Tibial nerve (tissue), 4 donors: ENCODE results near the gene TTC33.

Source experiments
- CTCF ChIP-seq, 5 experiments: fragments of 200-600 bp in 3 of 5; fragments of 450-650 bp in 2 of 5; sonication (generic) in 3 of 5; IDR thresholded peaks; one replicate each; pipeline ENCODE4 v1.5.1; 2016 to 2019; ENCODE audit warnings: antibody characterized with exemption in 5 of 5, mild to moderate bottlenecking in 3 of 5, moderate library complexity in 2 of 5
- EP300 ChIP-seq, 2 donors: sonication (generic); formaldehyde crosslinking; IDR thresholded peaks; one replicate each; pipeline ENCODE4 v1.6.1; 2017; ENCODE audit warnings: antibody characterized with exemption in 2 of 2, mild to moderate bottlenecking in 1 of 2
- POLR2A ChIP-seq, 2 donors: fragments of 450-650 bp; IDR thresholded peaks; one replicate each; pipeline ENCODE4 v1.6.1; 2017; ENCODE audit warnings: antibody characterized with exemption in 2 of 2, mild to moderate bottlenecking in 2 of 2, moderate library complexity in 2 of 2

GRCh38 chr5:40578501-40579451 lies 177.0 kb downstream of the TTC33 start:
- no peak for TF ChIP-seq CTCF (IDR thresholded peaks at IDR 0.05)
- TF ChIP-seq POLR2A (IDR thresholded peaks at IDR 0.05) = no peak
- TF ChIP-seq EP300 (IDR thresholded peaks at IDR 0.05) = no peak
